Progenitor cell of endocrine pancreas (in vitro differentiated cells): Measurements from ENCODE around the gene NOS1AP. TPM values are rescaled to one million over a fixed set of nuclear protein-coding genes. Genes with fewer than 3 reads are reported as not detected.

ENCODE experiments used
- DNase-seq: peaks from one replicate; pipeline ENCODE4 v3.0.0; 2021; ENCODE audit warnings: low spot score; ENCODE audit not compliant: unreplicated experiment
- H3K27ac Mint-ChIP-seq: 2 replicates; pipeline ENCODE4 v1.8.0; 2021; ENCODE audit warnings: mild to moderate bottlenecking, moderate library complexity, mixed read lengths
- H3K27me3 Mint-ChIP-seq: 2 replicates; pipeline ENCODE4 v1.8.0; 2021; ENCODE audit warnings: mixed read lengths
- H3K36me3 Mint-ChIP-seq: 2 replicates; pipeline ENCODE4 v1.8.0; 2022; ENCODE audit warnings: mixed read lengths; ENCODE audit not compliant: insufficient read depth
- H3K4me1 Mint-ChIP-seq: 2 replicates; pipeline ENCODE4 v1.8.0; 2021; ENCODE audit warnings: low read depth, mixed read lengths
- H3K4me3 Mint-ChIP-seq: 2 replicates; pipeline ENCODE4 v1.8.0; 2021; ENCODE audit warnings: low read depth, mild to moderate bottlenecking, moderate library complexity, mixed read lengths
- H3K9me3 Mint-ChIP-seq: 2 replicates; pipeline ENCODE4 v1.8.0; 2021; ENCODE audit warnings: low read depth, mixed read lengths
- CTCF ChIP-seq: fragments of 200-600 bp; sonication (generic); IDR thresholded peaks from one replicate; pipeline ENCODE4 v1.5.0; 2021; ENCODE audit warnings: antibody characterized with exemption, mild to moderate bottlenecking; ENCODE audit not compliant: unreplicated experiment
- total RNA-seq: library from RNA; stranded (reverse); gene quantifications from 2 replicates; pipeline ENCODE4 v1.2.1, GENCODE V29; 2021

NOS1AP gene
- total RNA-seq, 1 donor from 2014 or later: 5.6 TPM

DNA sequence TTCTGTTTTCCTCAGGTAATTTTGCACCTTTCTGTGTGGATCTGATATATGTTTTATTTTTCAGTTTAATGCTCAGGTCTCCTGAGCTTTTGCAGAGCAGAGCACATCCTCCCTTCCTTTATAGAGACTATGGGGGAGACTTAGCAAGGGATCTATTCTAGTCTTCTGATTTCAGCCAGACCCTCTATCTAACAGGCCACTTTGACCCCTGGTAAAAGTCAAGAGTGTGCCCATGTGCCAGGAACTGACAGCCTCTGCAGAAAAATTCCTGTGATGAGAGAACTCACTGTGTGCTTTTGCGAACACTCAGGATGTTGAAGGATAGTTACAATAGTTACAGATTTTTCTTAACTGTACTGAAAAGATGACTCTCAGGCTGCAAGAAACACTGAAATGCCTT is 123.3 kb downstream of the NOS1AP start:
- H3K27ac Mint-ChIP-seq: no peak overlapping the region
- no peaks in the 10 kb centered on the region for H3K36me3 Mint-ChIP-seq
- H3K9me3 Mint-ChIP-seq: no peaks in the 10 kb centered on the region
- peaks cover 26% of the 10 kb centered on the region for H3K4me1 Mint-ChIP-seq
- H3K4me3 Mint-ChIP-seq: no peak overlapping the region
- no peaks in the 10 kb centered on the region for H3K27me3 Mint-ChIP-seq
- DNase-seq: no peak
- no peak for TF ChIP-seq CTCF

GRCh38 chr1:162193221-162193620 is 123.7 kb downstream of the NOS1AP start:
- H3K9me3 Mint-ChIP-seq: no peaks in the 10 kb centered on the region
- H3K4me3 Mint-ChIP-seq: no peak overlapping the region
- peaks cover 26% of the 10 kb centered on the region for H3K4me1 Mint-ChIP-seq
- no peak for TF ChIP-seq CTCF
- no peak for DNase-seq
- no peaks in the 10 kb centered on the region for H3K36me3 Mint-ChIP-seq
- no peak overlapping the region for H3K27ac Mint-ChIP-seq
- H3K27me3 Mint-ChIP-seq: no peaks in the 10 kb centered on the region

DNA sequence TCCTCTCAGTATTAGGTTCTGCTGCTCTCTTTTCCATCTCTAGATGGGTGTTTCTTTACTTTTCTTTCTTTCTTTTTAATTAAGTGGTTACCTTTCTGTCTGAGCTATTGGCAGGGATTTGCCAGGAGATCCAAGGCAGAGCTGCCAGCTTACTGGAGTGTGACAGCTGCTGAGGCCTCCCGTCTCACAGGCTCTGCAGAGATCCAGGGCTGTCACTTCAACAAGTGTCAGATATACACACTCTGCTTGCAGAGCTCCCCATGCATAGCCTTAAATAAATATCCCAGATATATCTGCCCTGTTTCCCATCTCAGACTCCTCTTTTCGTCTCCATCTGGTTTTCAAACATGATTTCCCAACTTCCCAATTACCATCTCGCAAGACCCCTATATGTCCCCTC is 124.3 kb downstream of the NOS1AP start:
- Mint-ChIP-seq H3K27me3 (no peaks in the 10 kb centered on the region), H3K4me1 (peaks cover 26% of the 10 kb centered on the region), H3K27ac (no peak overlapping the region), H3K9me3 (no peaks in the 10 kb centered on the region), H3K4me3 (no peak overlapping the region), H3K36me3 (no peaks in the 10 kb centered on the region)
- DNase-seq: no peak
- no peak for TF ChIP-seq CTCF

DNA sequence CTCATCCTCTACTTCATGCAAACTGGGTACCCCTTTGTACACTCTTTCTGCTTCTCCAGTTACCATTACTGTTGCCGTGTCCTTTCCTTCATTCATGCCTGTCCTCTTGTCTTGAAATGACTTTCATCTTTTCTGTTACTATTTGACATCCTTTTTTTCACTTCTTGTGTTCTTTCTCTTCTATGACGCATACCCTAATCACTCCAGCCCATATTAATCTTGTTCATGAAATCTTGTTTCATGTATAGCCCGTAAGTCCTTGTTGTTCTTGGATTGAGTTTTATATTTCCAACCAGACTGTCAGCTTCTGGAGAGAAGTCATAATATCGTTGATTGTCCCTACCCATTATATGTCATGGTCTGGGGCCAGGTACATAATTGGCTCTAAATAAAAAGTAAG is 126.1 kb downstream of the NOS1AP start:
- no peak for TF ChIP-seq CTCF
- DNase-seq: no peak
- Mint-ChIP-seq H3K27ac (no peak overlapping the region), H3K36me3 (no peaks in the 10 kb centered on the region), H3K4me3 (no peak overlapping the region), H3K4me1 (peaks cover 24% of the 10 kb centered on the region), H3K9me3 (no peaks in the 10 kb centered on the region), H3K27me3 (no peaks in the 10 kb centered on the region)

- Mint-ChIP-seq H3K36me3 (no peaks in the 10 kb centered on the region), H3K27me3 (no peaks in the 10 kb centered on the region), H3K4me1 (peaks cover 20% of the 10 kb centered on the region), H3K27ac (no peak overlapping the region), H3K4me3 (no peak overlapping the region), H3K9me3 (no peaks in the 10 kb centered on the region)
- TF ChIP-seq CTCF: no peak
- DNase-seq: no peak
Observed at GRCh38 chr1:162196387-162196786, 126.9 kb downstream of the NOS1AP start.
